GM10248 (cell line): ENCODE measurements around the gene YWHAH.

ENCODE experiments used
- CTCF ChIA-PET: fragments of 300-600 bp; sonication (Branson Sonifier 250); formaldehyde crosslinking; extraction: SDS; loops from one replicate; lab custom pipeline; 2021; ENCODE audit warnings: antibody characterized with exemption; lab: Yijun Ruan, JAX
- POLR2A ChIA-PET: fragments of 350-650 bp; sonication (Branson Sonifier 250); formaldehyde crosslinking; extraction: SDS; loops from one replicate; lab custom pipeline; 2020; ENCODE audit warnings: antibody characterized with exemption; lab: Yijun Ruan, JAX
- DNase-seq: peaks from one replicate; pipeline ENCODE4 v3.0.0; 2012; ENCODE audit errors: extremely low spot score
- CTCF ChIP-seq: IDR thresholded peaks from 2 replicates; pipeline ENCODE4 v1.5.1; 2012; ENCODE audit warnings: mild to moderate bottlenecking, low read depth; ENCODE audit errors: extremely low read depth, missing control alignments, control extremely low read depth

Gene YWHAH

GRCh38 chr22:31969789-31970489 lies 25.6 kb downstream of the YWHAH start:
- POLR2A ChIA-PET: no interaction called here
- peak; percentile 62 for TF ChIP-seq CTCF
- DNase-seq: peak; percentile 82
- CTCF ChIA-PET: interaction anchor here (0.5 to 4.8 kb wide), 61 partner anchors 9 to 1019 kb away, joined by 3 to 62 read pairs (median 3); partner anchors contain the start of genes DRG1, FBXO7 and PISD

- ChIA-PET POLR2A (no interaction called here), CTCF (interaction anchor here (0.5 to 4.8 kb wide), 62 partner anchors 9 to 1020 kb away, joined by 3 to 62 read pairs (median 3); partner anchors contain the start of genes DRG1, FBXO7 and PISD)
- peak; percentile 93 for DNase-seq
- TF ChIP-seq CTCF: peak; percentile 94
Measured at GRCh38 chr22:31970490-31971444, 26.4 kb downstream of the YWHAH start.

- CTCF ChIA-PET: interaction anchor here (0.8 to 4.8 kb wide), 3 partner anchors 14 to 132 kb away, joined by 3 to 62 read pairs (median 4); no protein-coding TSS in a partner anchor
- DNase-seq: no peak
- POLR2A ChIA-PET: no interaction called here
- TF ChIP-seq CTCF: no peak
Measured at GRCh38 chr22:31972180-31972579, 27.8 kb downstream of the YWHAH start.

- no peak for DNase-seq
- TF ChIP-seq CTCF: no peak
- ChIA-PET CTCF (interaction anchor here (0.8 to 4.8 kb wide), 4 partner anchors 16 to 500 kb away, joined by 3 to 62 read pairs (median 4); no protein-coding TSS in a partner anchor), POLR2A (no interaction called here)
Measured at GRCh38 chr22:31973739-31974138, 29.4 kb downstream of the YWHAH start.

- POLR2A ChIA-PET: no interaction called here
Measured at GRCh38 chr22:31977141-31977841, 33.0 kb downstream of the YWHAH start.

More at GRCh38 chr22:31977141-31977841, 33.0 kb downstream of the YWHAH start:
- DNase-seq: peak; percentile 79
- peak; percentile 74 for TF ChIP-seq CTCF
- CTCF ChIA-PET: interaction anchor here (0.8 to 4.6 kb wide), 28 partner anchors 10 to 819 kb away, joined by 3 to 40 read pairs (median 4); no protein-coding TSS in a partner anchor
